SK-N-SH (cell line): ENCODE results near the gene KIAA1586. TPM values are rescaled to one million over a fixed set of nuclear protein-coding genes. Genes with fewer than 3 reads are reported as not detected.

Experiments
- CTCF ChIA-PET: fragments of 300-600, 350-600 bp; formaldehyde crosslinking; extraction: SDS; loops from one replicate; lab custom pipeline; 2021; lab: Yijun Ruan, JAX
- POLR2A ChIA-PET: fragments of 350-600 bp; sonication (Branson Sonifier 250); formaldehyde crosslinking; extraction: SDS; loops from one replicate; lab custom pipeline; 2020; ENCODE audit warnings: antibody characterized with exemption, inconsistent platforms; lab: Yijun Ruan, JAX
- DNase-seq: peaks from one replicate; pipeline ENCODE4 v3.0.0; 2012
- H2AFZ ChIP-seq: fragments of 200-600 bp; sonication (generic); 2 replicates; pipeline ENCODE4 v1.8.1; 2016; ENCODE audit warnings: antibody characterized with exemption, mild to moderate bottlenecking, low read depth
- H3F3A ChIP-seq: fragments of 200-600 bp; sonication (generic); replicated peaks from 2 replicates; pipeline ENCODE3; 2016; ENCODE audit warnings: antibody characterized with exemption, mild to moderate bottlenecking; ENCODE audit not compliant: insufficient read depth
- H3K27ac ChIP-seq, 2 experiments: fragments of 200-500 bp in 1 of 2; fragments of 200-600 bp in 1 of 2; sonication (Bioruptor generic) in 1 of 2; sonication (generic), shearing (Covaris generic) in 1 of 2; 2 replicates each; pipeline versions ENCODE4 v1.5.1 to v1.6.1; 2014 to 2016; ENCODE audit warnings: low read depth in 2 of 2, inconsistent platforms in 1 of 2, low read length in 1 of 2, mild to moderate bottlenecking in 1 of 2, mixed read lengths in 1 of 2
- H3K27me3 ChIP-seq: fragments of 200-600 bp; sonication (generic), shearing (Covaris generic); 2 replicates; pipeline ENCODE4 v1.6.1; 2016; ENCODE audit warnings: mixed run types; ENCODE audit not compliant: insufficient read depth
- H3K36me3 ChIP-seq, 2 experiments: fragments of 200-500 bp in 1 of 2; fragments of 200-600 bp in 1 of 2; sonication (Bioruptor generic) in 1 of 2; sonication (generic) in 1 of 2; replicated peaks in 1 of 2; 2 replicates each; pipeline versions ENCODE3 to v1.5.1; 2014 to 2016; ENCODE audit warnings: low read length in 1 of 2, mild to moderate bottlenecking in 1 of 2; ENCODE audit not compliant: insufficient read depth in 2 of 2, control insufficient read depth in 1 of 2
- H3K4me1 ChIP-seq, 2 experiments: fragments of 200-500 bp in 1 of 2; fragments of 200-600 bp in 1 of 2; sonication (Bioruptor generic) in 1 of 2; sonication (generic), shearing (Covaris generic) in 1 of 2; 2 replicates each; pipeline versions ENCODE4 v1.5.1 to v1.6.1; 2014 to 2016; ENCODE audit warnings: low read depth in 1 of 2, low read length in 1 of 2, mixed run types in 1 of 2; ENCODE audit not compliant: insufficient read depth in 2 of 2, control insufficient read depth in 1 of 2
- H3K4me2 ChIP-seq: fragments of 200-600 bp; sonication (generic), shearing (Covaris generic); 2 replicates; pipeline ENCODE4 v1.6.1; 2017; ENCODE audit warnings: mixed run types
- H3K4me3 ChIP-seq, 2 experiments: fragments of 200-500 bp in 1 of 2; fragments of 200-600 bp in 1 of 2; sonication (Bioruptor generic) in 1 of 2; sonication (generic), shearing (Covaris generic) in 1 of 2; 2 replicates each; pipeline versions ENCODE4 v1.5.1 to v1.8.1; 2014 to 2016; ENCODE audit warnings: low read depth in 2 of 2, inconsistent platforms in 1 of 2, low read length in 1 of 2, mild to moderate bottlenecking in 1 of 2, mixed read lengths in 1 of 2, moderate library complexity in 1 of 2
- H3K79me2 ChIP-seq: fragments of 200-600 bp; sonication (generic); 2 replicates; pipeline ENCODE4 v1.8.1; 2017; ENCODE audit warnings: mild to moderate bottlenecking; ENCODE audit not compliant: insufficient read depth
- H3K9ac ChIP-seq: fragments of 200-600 bp; sonication (generic); 2 replicates; pipeline ENCODE4 v1.6.1; 2017; ENCODE audit warnings: mixed run types
- H3K9me2 ChIP-seq: fragments of 200-600 bp; sonication (generic); 2 replicates; pipeline ENCODE4 v1.6.1; 2017; ENCODE audit warnings: mixed run types
- H3K9me3 ChIP-seq: fragments of 200-600 bp; sonication (generic); 2 replicates; pipeline ENCODE4 v1.6.1; 2017; ENCODE audit warnings: mixed run types, mild to moderate bottlenecking, moderate library complexity
- H4K20me1 ChIP-seq: fragments of 200-600 bp; sonication (generic); 2 replicates; pipeline ENCODE4 v1.6.1; 2017; ENCODE audit warnings: mild to moderate bottlenecking, mixed run types; ENCODE audit not compliant: insufficient read depth
- CHD2 ChIP-seq: fragments of 150-350 bp; IDR thresholded peaks from 2 replicates; pipeline ENCODE4 v1.6.1; 2018; ENCODE audit warnings: low read length; ENCODE audit not compliant: partially characterized antibody
- EZH2phosphoT487 ChIP-seq: fragments of 200-600 bp; sonication (generic); IDR thresholded peaks from 2 replicates; pipeline ENCODE4 v1.6.1; 2017; ENCODE audit warnings: low read depth, mixed run types, mild to moderate bottlenecking, antibody characterized with exemption, moderate library complexity, borderline replicate concordance
- FOSL2 ChIP-seq: IDR thresholded peaks from 2 replicates; pipeline ENCODE4 v1.4.0; 2012; ENCODE audit warnings: low read depth, mild to moderate bottlenecking, moderate library complexity, borderline replicate concordance
- GATA2 ChIP-seq: sonication (generic); formaldehyde crosslinking; IDR thresholded peaks from 2 replicates; pipeline ENCODE4 v1.5.0; 2020; ENCODE audit warnings: mild to moderate bottlenecking, missing genetic modification reagents
- MEF2A ChIP-seq: IDR thresholded peaks from 2 replicates; pipeline ENCODE4 v1.4.0; 2012; ENCODE audit warnings: low read depth, borderline replicate concordance
- NRF1 ChIP-seq: IDR thresholded peaks from 2 replicates; pipeline ENCODE4 v1.6.1; 2012; ENCODE audit warnings: low read depth, mild to moderate bottlenecking, low read length
- POLR2AphosphoS5 ChIP-seq: IDR thresholded peaks from 2 replicates; pipeline ENCODE4 v1.6.1; 2012; ENCODE audit warnings: low read depth, low read length
- RAD21 ChIP-seq: IDR thresholded peaks from 2 replicates; pipeline ENCODE4 v1.6.1; 2012; ENCODE audit warnings: mild to moderate bottlenecking, low read length
- SMC3 ChIP-seq: IDR thresholded peaks from 2 replicates; pipeline ENCODE4 v1.6.1; 2012; ENCODE audit warnings: low read depth, low read length, improper control_type of control experiment
- TAF1 ChIP-seq: IDR thresholded peaks from 2 replicates; pipeline ENCODE4 v1.6.1; 2012; ENCODE audit warnings: low read depth, mild to moderate bottlenecking, low read length, moderate library complexity, borderline replicate concordance
- YY1 ChIP-seq: IDR thresholded peaks from 2 replicates; pipeline ENCODE4 v1.4.0; 2012; ENCODE audit warnings: low read depth, mild to moderate bottlenecking
- WGBS: methylation state at CpG from one replicate; pipeline ENCODE4 v1.1.6; 2017; ENCODE audit warnings: low lambda C conversion rate; 5-methylcytosine and 5-hydroxymethylcytosine counted together
- polyA plus RNA-seq, 3 experiments: library from polyadenylated mRNA; depleted of rRNA; stranded (reverse); fragments of >200 nt; gene quantifications; 2 replicates each; pipeline ENCODE4 v1.2.3, GENCODE V29; 2012
- TF ChIP-seq, protein P1 (sequence below): fragments of 200-600 bp; sonication (generic); IDR thresholded peaks from 2 replicates; pipeline ENCODE4 v1.6.1; 2017; ENCODE audit warnings: antibody characterized with exemption, mild to moderate bottlenecking, moderate library complexity
- TF ChIP-seq, protein P2 (sequence below): IDR thresholded peaks from 2 replicates; pipeline ENCODE4; 2012
- TF ChIP-seq, protein P3 (sequence below): IDR thresholded peaks from 2 replicates; pipeline ENCODE4 v1.4.0; 2012; ENCODE audit warnings: low read depth, borderline replicate concordance
- TF ChIP-seq, protein P4 (sequence below): fragments of 150-350 bp; IDR thresholded peaks from 2 replicates; pipeline ENCODE4 v1.6.1; 2017; ENCODE audit warnings: antibody characterized with exemption, low read length, low read depth, borderline replicate concordance
- TF ChIP-seq, protein P5 (sequence below): IDR thresholded peaks from 2 replicates; pipeline ENCODE4 v1.4.0; 2012; ENCODE audit warnings: low read depth, borderline replicate concordance
- TF ChIP-seq, protein P6 (sequence below): fragments of 150-350 bp; IDR thresholded peaks from 2 replicates; pipeline ENCODE4 v1.6.1; 2016; ENCODE audit warnings: mild to moderate bottlenecking, low read depth, low read length
- TF ChIP-seq, protein P7 (sequence below): IDR thresholded peaks from 2 replicates; pipeline ENCODE4 v1.6.1; 2012; ENCODE audit warnings: mild to moderate bottlenecking, low read depth, low read length, moderate library complexity

The KIAA1586 gene
- polyA plus RNA-seq, 1 of the 3 experiments (the other 2 are of a cell fraction), result 3.2 TPM

DNA sequence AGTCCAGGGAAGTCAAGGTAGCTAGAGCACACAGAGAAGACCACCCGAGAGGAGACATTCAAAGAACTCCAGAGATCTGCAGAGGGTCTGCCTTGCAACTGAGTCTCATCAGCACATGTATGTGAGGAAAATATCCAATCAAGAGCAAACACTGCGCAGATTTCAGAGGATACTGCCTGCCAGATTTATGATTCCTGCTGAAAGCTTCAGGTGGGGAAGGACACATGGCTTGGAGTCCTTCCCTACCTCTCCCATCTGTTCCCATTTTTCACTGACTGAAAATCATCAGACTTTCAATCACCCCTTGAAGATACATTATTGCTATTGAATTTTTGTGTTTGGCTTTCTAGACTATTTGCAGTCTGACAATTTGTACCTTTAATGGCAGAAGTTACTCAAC, 7.6 kb upstream of the KIAA1586 start:
- WGBS, result 66% methylated on average over 2 of the region's 2 CpGs
- ChIA-PET POLR2A (no interaction called here), CTCF (interaction anchor here (1.2 to 2.3 kb wide), 3 partner anchors 18 to 136 kb away, joined by 3 to 7 read pairs (median 4); no protein-coding TSS in a partner anchor)
- Histone ChIP-seq H4K20me1 (no peaks in the 10 kb centered on the region), H3K36me3 (no peaks in the 10 kb centered on the region), H3K27ac (no peak overlapping the region), H3K9me3 (no peaks in the 10 kb centered on the region; the same call in 1 of the 2 replicates), H3K9ac (no peak overlapping the region), H3K4me3 (no peak overlapping the region), H3F3A (no peaks in the 10 kb centered on the region), H3K79me2 (no peaks in the 10 kb centered on the region), H3K27me3 (no peaks in the 10 kb centered on the region), H3K9me2 (no peaks in the 10 kb centered on the region), H3K4me2 (no peak overlapping the region), H3K4me1 (no peaks in the 10 kb centered on the region), H2AFZ (no peak overlapping the region)
- TF ChIP-seq CHD2, result no peak
- no peak for TF ChIP-seq NRF1
- TF ChIP-seq, protein P1, sequence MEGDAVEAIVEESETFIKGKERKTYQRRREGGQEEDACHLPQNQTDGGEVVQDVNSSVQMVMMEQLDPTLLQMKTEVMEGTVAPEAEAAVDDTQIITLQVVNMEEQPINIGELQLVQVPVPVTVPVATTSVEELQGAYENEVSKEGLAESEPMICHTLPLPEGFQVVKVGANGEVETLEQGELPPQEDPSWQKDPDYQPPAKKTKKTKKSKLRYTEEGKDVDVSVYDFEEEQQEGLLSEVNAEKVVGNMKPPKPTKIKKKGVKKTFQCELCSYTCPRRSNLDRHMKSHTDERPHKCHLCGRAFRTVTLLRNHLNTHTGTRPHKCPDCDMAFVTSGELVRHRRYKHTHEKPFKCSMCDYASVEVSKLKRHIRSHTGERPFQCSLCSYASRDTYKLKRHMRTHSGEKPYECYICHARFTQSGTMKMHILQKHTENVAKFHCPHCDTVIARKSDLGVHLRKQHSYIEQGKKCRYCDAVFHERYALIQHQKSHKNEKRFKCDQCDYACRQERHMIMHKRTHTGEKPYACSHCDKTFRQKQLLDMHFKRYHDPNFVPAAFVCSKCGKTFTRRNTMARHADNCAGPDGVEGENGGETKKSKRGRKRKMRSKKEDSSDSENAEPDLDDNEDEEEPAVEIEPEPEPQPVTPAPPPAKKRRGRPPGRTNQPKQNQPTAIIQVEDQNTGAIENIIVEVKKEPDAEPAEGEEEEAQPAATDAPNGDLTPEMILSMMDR, result no peak
- TF ChIP-seq, protein P2, sequence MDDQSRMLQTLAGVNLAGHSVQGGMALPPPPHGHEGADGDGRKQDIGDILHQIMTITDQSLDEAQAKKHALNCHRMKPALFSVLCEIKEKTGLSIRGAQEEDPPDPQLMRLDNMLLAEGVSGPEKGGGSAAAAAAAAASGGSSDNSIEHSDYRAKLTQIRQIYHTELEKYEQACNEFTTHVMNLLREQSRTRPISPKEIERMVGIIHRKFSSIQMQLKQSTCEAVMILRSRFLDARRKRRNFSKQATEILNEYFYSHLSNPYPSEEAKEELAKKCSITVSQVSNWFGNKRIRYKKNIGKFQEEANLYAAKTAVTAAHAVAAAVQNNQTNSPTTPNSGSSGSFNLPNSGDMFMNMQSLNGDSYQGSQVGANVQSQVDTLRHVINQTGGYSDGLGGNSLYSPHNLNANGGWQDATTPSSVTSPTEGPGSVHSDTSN, result no peak
- TF ChIP-seq RAD21, result no peak
- no peak for TF ChIP-seq TAF1
- TF ChIP-seq EZH2phosphoT487, result no peak
- TF ChIP-seq GATA2 (CRISPR knock-in tag), result no peak
- TF ChIP-seq, protein P3, sequence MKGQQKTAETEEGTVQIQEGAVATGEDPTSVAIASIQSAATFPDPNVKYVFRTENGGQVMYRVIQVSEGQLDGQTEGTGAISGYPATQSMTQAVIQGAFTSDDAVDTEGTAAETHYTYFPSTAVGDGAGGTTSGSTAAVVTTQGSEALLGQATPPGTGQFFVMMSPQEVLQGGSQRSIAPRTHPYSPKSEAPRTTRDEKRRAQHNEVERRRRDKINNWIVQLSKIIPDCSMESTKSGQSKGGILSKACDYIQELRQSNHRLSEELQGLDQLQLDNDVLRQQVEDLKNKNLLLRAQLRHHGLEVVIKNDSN, result no peak
- TF ChIP-seq, protein P4, sequence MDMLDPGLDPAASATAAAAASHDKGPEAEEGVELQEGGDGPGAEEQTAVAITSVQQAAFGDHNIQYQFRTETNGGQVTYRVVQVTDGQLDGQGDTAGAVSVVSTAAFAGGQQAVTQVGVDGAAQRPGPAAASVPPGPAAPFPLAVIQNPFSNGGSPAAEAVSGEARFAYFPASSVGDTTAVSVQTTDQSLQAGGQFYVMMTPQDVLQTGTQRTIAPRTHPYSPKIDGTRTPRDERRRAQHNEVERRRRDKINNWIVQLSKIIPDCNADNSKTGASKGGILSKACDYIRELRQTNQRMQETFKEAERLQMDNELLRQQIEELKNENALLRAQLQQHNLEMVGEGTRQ, result no peak
- TF ChIP-seq, protein P5, sequence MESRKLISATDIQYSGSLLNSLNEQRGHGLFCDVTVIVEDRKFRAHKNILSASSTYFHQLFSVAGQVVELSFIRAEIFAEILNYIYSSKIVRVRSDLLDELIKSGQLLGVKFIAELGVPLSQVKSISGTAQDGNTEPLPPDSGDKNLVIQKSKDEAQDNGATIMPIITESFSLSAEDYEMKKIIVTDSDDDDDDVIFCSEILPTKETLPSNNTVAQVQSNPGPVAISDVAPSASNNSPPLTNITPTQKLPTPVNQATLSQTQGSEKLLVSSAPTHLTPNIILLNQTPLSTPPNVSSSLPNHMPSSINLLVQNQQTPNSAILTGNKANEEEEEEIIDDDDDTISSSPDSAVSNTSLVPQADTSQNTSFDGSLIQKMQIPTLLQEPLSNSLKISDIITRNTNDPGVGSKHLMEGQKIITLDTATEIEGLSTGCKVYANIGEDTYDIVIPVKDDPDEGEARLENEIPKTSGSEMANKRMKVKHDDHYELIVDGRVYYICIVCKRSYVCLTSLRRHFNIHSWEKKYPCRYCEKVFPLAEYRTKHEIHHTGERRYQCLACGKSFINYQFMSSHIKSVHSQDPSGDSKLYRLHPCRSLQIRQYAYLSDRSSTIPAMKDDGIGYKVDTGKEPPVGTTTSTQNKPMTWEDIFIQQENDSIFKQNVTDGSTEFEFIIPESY, result no peak
- TF ChIP-seq, protein P6, sequence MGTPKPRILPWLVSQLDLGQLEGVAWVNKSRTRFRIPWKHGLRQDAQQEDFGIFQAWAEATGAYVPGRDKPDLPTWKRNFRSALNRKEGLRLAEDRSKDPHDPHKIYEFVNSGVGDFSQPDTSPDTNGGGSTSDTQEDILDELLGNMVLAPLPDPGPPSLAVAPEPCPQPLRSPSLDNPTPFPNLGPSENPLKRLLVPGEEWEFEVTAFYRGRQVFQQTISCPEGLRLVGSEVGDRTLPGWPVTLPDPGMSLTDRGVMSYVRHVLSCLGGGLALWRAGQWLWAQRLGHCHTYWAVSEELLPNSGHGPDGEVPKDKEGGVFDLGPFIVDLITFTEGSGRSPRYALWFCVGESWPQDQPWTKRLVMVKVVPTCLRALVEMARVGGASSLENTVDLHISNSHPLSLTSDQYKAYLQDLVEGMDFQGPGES, result no peak
- TF ChIP-seq YY1, result no peak
- no peak for TF ChIP-seq FOSL2
- no peak for TF ChIP-seq MEF2A
- TF ChIP-seq, protein P7, sequence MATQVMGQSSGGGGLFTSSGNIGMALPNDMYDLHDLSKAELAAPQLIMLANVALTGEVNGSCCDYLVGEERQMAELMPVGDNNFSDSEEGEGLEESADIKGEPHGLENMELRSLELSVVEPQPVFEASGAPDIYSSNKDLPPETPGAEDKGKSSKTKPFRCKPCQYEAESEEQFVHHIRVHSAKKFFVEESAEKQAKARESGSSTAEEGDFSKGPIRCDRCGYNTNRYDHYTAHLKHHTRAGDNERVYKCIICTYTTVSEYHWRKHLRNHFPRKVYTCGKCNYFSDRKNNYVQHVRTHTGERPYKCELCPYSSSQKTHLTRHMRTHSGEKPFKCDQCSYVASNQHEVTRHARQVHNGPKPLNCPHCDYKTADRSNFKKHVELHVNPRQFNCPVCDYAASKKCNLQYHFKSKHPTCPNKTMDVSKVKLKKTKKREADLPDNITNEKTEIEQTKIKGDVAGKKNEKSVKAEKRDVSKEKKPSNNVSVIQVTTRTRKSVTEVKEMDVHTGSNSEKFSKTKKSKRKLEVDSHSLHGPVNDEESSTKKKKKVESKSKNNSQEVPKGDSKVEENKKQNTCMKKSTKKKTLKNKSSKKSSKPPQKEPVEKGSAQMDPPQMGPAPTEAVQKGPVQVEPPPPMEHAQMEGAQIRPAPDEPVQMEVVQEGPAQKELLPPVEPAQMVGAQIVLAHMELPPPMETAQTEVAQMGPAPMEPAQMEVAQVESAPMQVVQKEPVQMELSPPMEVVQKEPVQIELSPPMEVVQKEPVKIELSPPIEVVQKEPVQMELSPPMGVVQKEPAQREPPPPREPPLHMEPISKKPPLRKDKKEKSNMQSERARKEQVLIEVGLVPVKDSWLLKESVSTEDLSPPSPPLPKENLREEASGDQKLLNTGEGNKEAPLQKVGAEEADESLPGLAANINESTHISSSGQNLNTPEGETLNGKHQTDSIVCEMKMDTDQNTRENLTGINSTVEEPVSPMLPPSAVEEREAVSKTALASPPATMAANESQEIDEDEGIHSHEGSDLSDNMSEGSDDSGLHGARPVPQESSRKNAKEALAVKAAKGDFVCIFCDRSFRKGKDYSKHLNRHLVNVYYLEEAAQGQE, result no peak
- TF ChIP-seq POLR2AphosphoS5, result no peak
- TF ChIP-seq SMC3, result no peak
- DNase-seq, result no peak
